Measurements from ENCODE around the gene EXOSC3.
"Not testable (repeated sequence)": the region's sequence is repeated elsewhere in the genome, so short reads cannot be mapped to it uniquely, and the experiment has no call there.

Gene EXOSC3

DNA sequence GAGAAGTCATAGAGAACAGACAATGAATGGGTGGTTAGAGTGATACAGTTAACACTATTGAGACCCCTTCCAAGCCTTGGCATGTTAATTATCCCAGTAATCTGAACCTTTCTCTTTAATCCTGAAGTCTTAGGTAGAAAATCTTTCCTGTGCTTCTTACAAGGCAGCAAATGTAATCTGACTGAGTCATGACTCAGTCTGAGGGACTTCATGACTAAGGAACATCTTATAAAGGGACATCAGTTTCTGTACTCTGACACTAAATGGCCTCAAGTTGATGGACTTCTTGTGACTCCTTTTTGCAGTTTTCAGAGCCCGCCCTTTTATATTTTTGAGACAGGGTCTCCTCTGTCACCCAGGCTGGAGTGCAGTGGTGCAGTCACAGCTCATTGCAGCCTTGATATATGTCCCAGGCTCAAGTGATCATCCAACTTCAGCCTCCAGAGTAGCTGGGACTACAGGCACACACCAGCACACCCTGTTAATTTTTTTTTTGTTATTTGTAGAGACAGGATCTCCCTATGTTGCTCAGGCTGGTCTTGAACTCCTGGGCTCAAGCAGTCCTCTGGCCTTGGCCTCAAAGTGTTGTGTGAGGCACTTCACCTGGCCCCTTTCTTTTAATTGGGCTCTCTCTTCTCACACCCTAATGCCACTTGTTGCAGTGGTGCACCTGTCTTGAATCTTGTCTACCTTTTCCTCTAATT lies 9.5 kb downstream of the EXOSC3 start:
- no peak for DNase-seq

DNA sequence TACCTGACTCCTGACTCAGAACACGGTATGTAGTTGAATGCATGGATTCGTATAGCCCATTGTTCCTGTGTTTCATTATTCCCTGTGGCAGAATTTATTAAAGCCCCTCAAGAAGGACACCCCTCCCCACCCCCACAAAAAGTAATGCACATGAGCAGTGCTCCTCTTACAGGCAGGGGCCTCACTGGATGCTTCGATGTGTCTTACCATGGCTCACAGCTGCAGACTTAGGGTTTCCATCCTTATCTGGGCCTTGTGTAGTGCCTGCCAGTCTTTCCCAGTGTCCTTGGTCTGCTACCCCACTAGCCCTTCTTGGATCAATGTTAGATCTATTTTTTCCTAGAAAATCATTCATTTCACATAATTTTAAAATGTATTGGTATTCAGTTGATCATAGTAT lies 14.9 kb downstream of the EXOSC3 start:
- no peak for DNase-seq

DNA sequence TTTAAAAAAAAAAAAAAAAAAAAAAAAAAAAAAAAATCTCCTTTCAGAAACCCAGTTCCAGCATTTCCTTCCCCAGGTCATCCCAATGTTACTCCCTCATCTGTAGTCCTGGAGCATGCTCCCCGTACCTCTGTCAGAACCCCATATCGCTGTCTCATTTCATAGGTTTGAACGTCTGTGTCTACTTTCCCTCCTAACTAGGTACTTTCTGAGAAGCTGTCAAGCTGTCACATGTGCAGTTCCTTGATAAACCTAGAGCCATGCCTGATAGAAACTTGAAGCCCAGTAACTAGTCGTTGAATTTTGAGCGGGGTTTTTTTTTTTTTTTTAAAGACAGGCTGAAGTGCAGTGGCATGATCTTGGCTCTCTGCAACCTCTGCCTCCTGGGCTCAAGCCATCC lies 15.6 kb downstream of the EXOSC3 start:
- no peak for DNase-seq

DNA sequence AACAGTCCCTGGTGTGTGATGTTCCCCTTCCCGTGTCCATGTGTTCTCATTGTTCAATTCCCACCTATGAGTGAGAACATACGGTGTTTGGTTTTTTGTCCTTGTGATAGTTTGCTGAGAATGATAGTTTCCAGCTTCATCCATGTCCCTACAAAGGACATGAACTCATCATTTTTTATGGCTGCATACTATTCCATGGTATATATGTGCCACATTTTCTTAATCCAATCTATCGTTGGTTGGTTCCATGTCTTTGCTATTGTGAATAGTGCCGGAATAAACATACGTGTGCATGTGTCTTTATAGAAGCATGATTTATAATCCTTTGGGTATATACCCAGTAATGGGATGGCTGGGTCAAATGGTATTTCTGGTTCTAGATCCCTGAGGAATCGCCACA lies 19.6 kb downstream of the EXOSC3 start:
- not testable (repeated sequence) for DNase-seq

DNA sequence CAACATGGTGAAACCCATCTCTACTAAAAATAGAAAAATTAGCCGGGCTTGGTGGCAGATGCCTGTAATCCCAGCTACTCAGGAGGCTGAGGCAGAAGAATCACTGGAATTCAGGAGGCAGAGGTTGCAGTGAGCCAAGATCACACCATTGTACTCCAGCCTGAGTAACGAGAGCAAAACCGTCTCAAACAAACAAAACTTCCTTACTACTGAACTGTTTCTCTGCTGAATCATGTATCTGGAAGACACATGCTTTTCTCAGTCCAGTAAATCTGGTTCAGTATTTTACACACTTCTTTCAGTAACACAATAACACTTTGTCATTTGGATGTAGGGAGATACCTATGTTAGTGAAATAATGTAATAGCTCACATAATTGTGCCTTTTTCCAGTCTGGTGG lies 23.4 kb downstream of the EXOSC3 start:
- no peak for DNase-seq

DNA sequence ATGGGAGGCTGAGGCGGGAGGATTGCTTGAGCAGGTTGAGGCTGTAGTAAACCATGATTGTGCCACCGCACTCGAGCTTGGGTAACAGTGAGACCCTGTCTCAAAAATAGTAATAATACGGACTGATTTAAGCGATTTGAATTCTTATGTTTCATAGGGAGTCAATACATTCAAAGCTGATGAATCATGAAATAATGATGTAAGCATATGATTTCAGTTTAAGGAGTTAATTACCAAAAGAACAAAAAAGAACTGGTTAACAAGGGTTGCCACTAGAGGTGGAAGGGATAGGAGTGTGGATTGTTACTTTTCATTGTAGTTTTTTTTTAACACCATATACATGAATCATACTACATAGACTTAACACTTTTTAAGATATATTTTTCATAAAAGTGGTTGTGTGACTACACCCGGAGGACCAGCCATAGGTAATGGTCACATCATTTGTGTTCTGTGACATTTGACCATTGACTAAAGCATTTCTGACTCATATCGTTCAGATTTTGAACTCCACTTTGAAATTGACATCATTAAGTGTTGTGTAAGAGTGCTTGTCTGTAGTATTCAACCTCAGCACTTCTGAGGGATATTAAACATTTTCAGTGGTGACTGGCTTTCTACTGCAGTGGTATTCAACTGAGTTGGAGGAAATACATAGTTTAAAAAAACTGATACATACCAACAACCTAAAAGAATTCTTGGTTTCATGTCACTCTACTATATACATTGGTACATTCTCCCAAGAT lies 24.3 kb downstream of the EXOSC3 start:
- no peak for DNase-seq

DNA sequence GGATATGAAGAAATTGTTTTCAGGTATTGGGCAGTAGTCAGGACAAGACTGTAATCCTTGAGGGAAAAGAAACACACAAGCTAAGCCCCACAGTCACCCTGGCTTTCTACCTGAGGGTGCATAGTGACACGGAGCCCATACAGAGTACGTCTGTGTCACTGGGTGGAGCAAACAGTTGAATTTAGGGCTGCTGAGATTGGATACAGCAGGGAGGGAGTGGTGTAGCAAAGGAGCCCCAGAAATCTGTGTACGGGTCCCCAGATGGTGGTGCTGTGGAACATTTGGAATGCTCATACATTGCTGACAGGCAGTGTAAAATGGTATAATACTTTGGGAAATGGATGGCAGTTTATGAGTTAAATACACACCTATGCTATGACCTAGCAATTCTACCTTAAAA lies 26.1 kb downstream of the EXOSC3 start:
- DNase-seq, result no peak

DNA sequence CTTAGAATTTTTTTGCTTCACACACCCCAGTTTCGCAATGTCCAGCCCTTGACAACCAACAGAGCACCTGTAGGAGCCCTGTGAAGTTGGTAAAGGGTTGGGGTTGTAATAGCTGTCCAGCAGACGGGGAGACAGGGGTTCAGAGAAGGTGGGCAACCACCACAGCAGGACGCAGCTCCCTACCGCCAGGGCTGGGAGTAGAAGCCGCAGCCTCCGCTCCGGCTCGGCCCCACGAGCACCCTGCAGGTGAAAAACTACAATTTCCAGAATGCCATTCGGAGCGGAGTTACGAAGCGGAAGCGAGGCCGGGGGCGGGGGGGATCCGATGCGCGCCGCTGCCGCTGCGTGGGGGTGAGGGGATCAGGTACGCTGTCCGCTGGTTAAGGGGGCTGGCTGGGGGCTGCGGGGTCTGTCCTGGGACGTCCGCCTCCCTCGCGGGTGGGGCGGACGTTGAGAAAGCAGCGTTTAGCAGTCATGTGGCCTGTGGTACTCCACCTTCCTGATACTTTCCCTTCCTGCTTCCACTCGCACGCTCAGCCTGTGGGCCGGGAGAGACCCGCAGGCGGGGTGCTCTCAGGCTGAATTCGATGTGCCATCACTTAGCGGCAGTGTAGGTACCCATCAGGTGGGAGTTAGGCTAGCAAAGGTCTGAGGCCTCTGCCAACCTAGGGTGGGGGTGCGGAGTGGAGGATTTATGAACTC lies 31.2 kb downstream of the EXOSC3 start, which contains the start of gene TRMT10B:
TSS of gene TRMT10B (plus strand) at position 317 of the 702 bp plus-strand sequence. CDS start 8,127 bp downstream, outside the sequence.
- peak in 1 of 2 experiments; percentile 67 for DNase-seq

DNA sequence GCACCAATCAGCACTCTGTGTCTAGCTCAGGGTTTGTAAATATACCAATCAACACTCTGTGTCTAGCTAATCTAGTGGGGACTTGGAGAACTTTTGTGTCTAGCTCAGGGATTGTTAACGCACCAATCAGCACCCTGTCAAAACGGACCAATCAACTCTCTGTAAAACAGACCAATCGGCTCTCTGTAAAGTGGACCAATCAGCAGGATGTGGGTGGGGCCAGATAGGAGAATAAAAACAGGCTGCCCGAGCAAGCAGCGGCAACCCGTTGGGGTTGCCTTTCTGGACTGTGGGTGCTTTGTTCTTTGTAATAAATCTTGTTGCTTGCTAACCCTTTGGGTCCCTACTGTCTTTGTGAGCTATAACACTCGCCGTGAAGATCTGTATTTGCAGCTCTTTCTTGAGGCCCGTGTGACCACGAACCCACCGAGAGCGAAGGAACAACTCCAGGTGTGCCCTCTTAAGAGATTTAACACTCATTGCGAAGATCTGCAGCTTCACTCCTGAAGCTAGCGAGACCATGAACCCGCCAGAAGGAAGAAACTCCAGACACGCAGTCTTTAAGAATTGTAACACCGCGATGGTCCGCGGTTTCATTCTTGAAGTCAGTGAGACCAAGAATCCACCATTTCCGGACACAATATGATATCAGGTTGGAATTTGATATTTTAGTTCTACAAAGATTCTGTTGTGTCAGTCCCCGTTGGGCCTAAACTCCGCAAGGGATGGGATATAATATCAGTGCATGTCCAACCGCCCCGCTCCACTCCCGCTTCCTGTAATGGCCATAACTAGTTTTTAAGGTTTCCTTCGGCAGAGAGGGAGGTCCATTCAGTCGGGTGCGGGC lies 32.0 kb downstream of the EXOSC3 start:
- no peak for DNase-seq

DNA sequence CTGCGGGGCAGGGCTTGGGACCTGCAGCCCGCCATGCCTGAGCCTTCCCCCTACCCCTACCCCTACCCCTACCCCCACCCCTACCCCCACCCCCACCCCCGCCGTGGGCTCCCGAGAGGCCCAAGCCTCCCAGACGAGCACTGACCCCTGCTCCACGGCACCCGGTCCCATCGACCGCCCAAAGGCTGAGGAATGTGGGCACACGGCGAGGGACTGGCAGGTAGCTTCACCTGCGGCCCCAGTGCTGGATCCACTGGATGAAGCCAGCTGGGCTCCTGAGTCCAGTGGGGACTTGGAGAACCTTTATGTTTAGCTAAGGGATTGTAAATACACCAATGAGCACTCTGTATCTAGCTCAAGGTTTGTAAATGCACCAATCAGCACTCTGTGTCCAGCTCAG lies 32.8 kb downstream of the EXOSC3 start:
- not testable (repeated sequence) for DNase-seq

DNA sequence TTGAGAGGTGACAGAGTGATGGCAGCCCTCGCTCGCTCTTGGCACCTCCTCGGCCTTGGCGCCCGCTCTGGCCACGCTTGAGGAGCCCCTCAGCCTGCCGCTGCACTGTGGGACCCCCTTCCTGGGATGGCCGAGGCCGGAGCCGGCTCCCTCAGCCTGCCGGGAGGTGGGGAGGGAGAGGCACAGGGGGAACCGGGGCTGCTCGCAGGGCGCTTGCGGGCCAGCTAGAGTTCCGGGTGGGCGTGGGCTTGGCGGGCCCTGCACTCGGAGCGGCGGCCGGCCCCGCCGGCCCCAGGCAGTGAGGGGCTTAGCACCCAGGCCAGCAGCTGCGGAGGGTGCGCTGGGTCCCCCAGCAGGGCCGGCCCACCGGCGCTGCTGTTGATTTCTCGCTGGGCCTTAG lies 33.2 kb downstream of the EXOSC3 start:
- DNase-seq, result not testable (repeated sequence)

DNA sequence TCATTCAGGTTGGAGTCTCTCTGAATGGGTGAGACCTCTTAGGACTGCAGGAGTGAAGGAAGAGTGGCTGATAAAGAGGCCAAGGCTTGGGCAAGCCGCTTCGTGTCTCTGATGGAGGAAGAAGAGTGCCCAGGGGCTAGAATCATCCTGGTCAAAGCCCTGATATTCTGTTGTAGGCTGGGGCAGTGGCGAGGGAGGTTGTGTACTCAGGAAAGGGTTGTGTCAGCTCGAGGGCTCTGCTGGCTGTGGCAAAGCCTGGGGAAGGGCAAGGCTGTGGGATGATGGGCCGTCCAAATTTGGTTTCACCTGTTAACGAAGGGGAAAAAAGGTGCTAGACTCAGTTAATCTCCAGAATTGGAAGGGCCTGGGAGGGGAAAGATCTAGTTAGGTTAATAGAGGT lies 33.7 kb downstream of the EXOSC3 start:
- DNase-seq, result no peak

DNA sequence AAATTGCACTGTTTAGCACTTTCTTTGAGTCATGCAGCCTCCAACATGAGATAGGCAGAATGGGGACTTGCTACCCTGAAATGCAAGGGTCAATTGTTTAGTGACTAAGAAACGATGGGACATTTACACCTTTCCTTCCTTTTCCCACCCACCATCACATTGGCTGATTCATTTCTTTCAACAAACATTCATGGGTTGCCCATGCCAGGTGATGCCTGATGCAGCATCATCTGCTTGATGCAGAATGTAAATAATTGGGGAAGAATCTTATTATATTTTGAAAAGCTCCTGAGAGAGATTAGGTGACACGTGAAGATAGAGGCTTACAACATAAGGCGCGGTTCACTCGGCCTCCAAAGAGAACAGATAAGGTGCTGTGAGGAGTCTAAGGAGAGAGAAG lies 35.7 kb downstream of the EXOSC3 start:
- no peak for DNase-seq

DNA sequence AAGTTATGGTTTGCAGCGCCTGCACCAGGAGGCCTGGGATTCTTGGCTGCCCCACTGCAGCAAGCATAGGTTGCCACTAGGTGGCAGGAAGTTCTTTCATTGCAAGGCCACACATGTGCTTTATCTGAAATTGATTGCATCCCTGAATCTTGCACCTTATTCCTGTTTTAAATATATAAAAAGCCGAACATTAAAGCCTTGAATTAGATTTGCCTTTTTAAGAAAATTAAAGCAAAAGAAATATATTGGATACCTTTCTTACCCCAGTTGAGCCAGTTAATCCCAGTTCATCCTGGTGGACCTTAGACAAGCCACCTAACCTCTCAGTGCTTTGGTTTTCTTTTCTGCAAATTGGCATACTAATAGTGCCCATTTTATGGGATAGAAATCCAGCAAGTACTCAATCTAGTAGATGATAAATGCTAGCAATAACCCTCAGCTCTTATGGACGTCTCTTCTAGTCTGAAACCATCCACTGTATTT lies 37.6 kb downstream of the EXOSC3 start:
- DNase-seq, result peak; percentile 14 to 67

DNA sequence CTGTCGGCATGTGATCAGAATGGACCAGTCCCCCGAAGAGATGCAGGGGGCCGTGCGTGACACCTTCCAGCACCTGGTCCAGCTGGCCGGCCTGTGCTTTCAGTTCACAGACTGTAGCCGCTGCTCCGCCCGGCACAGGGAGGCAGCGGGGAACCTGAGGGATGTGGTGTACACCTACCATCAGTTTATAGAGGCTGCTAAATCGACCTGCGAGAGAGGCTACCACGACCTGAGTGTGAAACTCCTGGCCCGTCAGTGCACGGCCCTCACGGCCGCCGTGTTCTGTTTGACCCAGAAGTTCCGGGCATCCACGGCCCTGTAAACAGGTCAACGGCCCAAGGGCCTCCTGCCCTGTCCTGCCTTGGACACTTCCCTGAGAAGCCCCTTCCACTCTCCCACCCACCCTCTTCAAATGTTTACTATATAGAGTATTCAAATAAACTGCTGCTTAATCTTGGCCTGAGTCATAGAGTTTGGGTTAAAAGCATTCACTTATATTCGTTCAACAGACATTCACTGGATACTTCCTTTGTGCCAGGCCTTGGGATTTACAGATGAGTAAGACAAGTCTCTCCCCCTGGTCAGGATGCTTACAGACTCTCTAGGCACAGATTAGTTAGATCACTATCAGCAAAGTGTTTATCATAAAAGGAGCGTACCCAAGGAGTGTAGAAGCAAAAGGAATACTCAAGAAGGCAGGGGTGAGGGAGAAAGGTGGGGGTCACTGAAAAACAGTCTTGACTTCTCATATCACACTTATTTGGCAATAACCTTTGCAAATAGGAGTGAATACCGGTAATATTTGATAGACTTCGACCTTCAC lies 38.2 kb downstream of the EXOSC3 start:
- no peak for DNase-seq

DNA sequence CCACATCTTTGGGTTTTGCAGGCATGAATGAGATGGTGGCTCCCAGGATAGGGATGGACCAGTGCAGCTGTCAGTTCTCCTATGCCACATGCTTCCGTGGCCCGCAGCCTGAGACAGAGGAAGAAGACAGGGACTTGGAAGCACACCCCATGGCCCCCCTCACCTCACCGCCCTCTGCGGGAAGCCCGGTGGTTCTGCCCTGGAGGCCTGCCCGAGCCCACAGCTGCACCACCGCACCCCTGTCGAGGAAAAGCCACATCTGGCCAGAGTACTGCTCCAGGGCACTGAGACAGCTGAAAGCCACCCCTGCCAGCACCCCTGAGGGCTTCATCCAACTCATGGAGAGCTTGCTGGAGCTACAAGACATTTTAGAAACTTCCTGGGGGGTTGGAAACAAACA lies 38.9 kb downstream of the EXOSC3 start:
- no peak for DNase-seq

DNA sequence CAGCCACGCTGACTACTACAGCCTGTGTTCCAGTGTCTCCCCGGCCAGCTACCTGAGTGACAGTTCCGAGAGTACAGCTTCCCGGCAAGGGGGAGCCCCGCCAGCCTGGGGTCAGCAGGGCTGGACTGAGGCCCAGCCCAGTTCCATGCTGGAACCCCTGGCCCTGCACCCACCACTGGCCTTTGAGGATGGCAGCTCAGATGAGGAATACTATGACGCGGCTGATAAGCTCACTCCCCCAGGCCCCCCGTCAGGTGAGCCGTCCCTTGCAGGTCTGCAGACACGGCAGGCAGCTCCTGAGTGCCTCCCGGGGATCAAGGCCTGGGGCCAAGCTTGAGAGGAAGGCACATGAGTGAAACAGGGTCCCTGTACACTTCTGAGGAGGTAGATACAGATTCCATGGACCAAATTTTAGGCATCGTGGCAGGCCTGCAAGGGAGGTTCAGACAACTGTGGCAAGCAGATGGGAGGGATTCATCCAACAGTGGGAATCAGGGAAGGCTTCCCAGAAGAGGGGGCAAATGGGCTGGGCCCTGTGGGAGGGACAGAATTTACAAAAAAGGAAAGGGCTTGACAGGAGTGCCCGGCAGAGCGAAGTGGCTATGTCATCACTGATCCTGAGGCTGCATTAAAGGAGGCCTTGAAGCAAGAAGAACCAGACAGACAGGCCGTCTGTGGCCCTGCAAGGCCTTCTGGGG lies 44.1 kb downstream of the EXOSC3 start:
- no peak for DNase-seq

DNA sequence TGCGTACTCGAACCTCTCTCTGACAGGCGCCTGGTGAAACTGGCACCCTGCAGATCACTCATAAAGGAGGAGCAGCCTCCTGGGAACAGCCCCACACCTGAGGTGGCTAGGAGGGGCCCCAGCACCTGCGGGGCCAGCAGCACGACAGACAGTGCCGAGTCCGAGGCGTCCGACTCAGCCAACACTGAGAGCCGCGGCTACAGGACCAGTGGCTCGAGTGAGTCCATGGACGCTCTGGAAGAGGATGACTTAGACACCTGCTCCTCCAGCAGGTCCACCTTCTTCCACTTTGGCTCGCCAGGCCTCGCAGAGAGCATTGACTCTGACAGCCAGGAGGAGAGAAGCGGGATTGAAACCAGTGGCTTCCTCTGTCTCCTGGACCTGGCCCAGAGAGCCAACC lies 44.7 kb downstream of the EXOSC3 start:
- no peak for DNase-seq

DNA sequence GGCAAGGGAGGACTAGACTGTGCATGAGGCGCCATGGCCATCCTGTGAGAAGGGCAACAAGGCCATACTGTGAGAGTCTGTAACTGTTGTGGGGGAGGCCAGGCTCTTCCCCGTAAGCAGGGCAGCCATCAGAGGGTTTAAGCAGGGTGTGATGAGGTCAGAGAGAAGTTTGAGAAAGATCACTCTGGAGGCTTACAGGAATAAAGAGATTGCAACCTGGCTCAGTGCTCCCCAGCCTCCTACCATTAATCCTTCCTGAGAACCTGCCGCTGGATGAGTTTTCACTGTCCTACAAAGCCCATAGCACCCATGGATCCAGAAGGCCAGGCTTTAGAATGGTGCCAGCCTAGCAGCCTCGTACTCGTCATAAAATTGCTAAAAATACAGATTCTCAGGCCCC lies 45.6 kb downstream of the EXOSC3 start:
- no peak for DNase-seq

DNA sequence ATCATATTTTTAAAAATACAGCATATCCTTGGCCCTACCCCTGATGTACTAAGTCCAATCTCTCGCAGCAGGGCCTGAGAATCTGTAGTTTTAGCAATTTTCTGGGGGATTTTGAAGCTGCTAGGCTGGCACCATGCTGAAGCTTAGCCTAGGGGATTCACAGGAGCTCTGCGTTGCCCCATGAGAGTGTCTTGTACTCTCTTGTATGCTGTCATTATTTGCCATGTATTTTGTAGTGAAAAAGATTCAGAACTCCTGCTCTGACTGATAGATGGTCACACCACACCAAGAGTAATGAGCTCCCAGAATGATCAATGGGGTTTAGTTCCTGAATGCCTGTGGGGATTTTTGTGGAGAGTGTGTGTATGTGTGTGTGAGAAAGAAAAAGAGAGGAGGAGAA lies 51.9 kb downstream of the EXOSC3 start:
- no peak for DNase-seq

DNA sequence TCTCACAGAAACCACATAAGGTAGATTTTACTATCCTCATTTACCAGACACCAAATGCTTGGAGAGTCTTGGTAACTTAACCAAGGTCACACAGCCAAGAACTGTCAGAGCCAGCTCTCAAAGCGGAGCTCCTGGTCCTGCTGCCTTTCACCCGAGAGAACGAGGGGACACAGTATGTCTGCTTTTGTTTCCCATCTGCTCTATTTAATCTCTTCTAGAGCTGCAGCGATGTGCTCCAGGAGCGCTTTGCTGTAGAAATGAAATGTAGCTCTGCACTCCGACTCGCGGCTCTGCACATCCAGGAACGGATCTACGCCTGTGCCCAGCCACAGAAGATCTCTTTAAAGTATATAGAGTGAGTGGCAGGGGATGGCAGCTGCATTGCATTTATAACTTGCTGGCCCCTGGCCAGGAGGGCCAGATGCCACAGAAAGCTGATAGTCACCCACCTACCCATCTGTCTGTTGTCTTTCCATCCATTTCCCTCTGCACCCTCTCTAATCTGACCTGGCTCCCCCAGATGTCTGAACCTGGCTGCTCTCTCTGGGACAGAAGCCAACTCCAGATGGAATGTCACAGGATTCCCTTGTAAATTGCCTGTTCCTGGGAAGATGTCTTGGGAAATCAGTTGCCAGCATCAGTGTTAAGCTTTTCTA lies 52.6 kb downstream of the EXOSC3 start:
- peak; percentile 51 to 81 for DNase-seq
